IMR-90 (cell line): ENCODE measurements around the gene ADAM17. TPM values are rescaled to one million over a fixed set of nuclear protein-coding genes. Genes with fewer than 3 reads are reported as not detected.

Experiments used
- ATAC-seq: fragments of 200-7000 bp; cut with Tn5 transposase; 2 replicates; pipeline ENCODE4 v1.9.1; 2020; ENCODE audit warnings: low read depth, mild to moderate bottlenecking, moderate library complexity
- BruUV-seq: library from RNA; stranded (reverse); fragments of 400-500 nt; replicated peaks from 2 replicates; lab custom pipeline; 2021; lab: Mats Ljungman, UMichigan
- CTCF ChIA-PET: fragments of 300-600 bp; formaldehyde crosslinking; extraction: SDS; loops from one replicate; lab custom pipeline; 2021; ENCODE audit warnings: antibody characterized with exemption; lab: Yijun Ruan, JAX
- POLR2A ChIA-PET: fragments of 300-600 bp; sonication (Branson Sonifier 250); formaldehyde crosslinking; loops from one replicate; lab custom pipeline; 2022; ENCODE audit warnings: antibody characterized with exemption; ENCODE audit not compliant: unreplicated experiment; lab: Charles Lee
- DNase-seq: peaks from one replicate; pipeline ENCODE4 v3.0.0; 2013
- H2AFZ ChIP-seq: replicated peaks from 2 replicates; pipeline ENCODE3; 2013; ENCODE audit warnings: low read length, mild to moderate bottlenecking; ENCODE audit not compliant: poor library complexity
- H2AK5ac ChIP-seq: 2 replicates; pipeline ENCODE4 v1.6.1; 2013; ENCODE audit warnings: low read depth, low read length, inconsistent platforms
- H2AK9ac ChIP-seq: replicated peaks from 2 replicates; pipeline ENCODE3; 2013; ENCODE audit warnings: mild to moderate bottlenecking, low read depth, low read length, moderate library complexity; ENCODE audit not compliant: poor library complexity
- H2BK120ac ChIP-seq: 2 replicates; pipeline ENCODE4 v1.6.1; 2013; ENCODE audit warnings: low read depth, low read length, inconsistent platforms
- H2BK15ac ChIP-seq: 3 replicates; pipeline ENCODE4 v1.6.1; 2013; ENCODE audit warnings: low read depth, low read length, inconsistent platforms
- H2BK20ac ChIP-seq: 2 replicates; pipeline ENCODE4 v1.6.1; 2013; ENCODE audit warnings: low read depth, mild to moderate bottlenecking, inconsistent platforms, low read length, moderate library complexity
- H2BK5ac ChIP-seq: 2 replicates; pipeline ENCODE4 v1.6.1; 2013; ENCODE audit warnings: mild to moderate bottlenecking, low read depth, low read length, inconsistent platforms; ENCODE audit not compliant: poor library complexity, severe bottlenecking
- H3K14ac ChIP-seq: replicated peaks from 2 replicates; pipeline ENCODE4 v1.6.1; 2013; ENCODE audit warnings: low read depth, low read length, inconsistent platforms
- H3K18ac ChIP-seq: 2 replicates; pipeline ENCODE4 v1.6.1; 2013; ENCODE audit warnings: low read depth, low read length, control low read depth
- H3K23ac ChIP-seq: 2 replicates; pipeline ENCODE4 v1.6.1; 2013; ENCODE audit warnings: low read depth, low read length, inconsistent platforms
- H3K27ac ChIP-seq: 2 replicates; pipeline ENCODE4 v1.5.1; 2013; ENCODE audit warnings: mild to moderate bottlenecking, control low read depth, low read length; ENCODE audit not compliant: insufficient read depth
- H3K27me3 ChIP-seq: 2 replicates; pipeline ENCODE4 v1.6.1; 2013; ENCODE audit warnings: low read length; ENCODE audit not compliant: control insufficient read depth, insufficient read depth
- H3K36me3 ChIP-seq: 2 replicates; pipeline ENCODE4 v1.6.1; 2013; ENCODE audit warnings: low read length, mixed read lengths; ENCODE audit not compliant: control insufficient read depth, insufficient read depth
- H3K4ac ChIP-seq: 2 replicates; pipeline ENCODE4 v1.6.1; 2013; ENCODE audit warnings: low read depth, low read length, inconsistent platforms
- H3K4me1 ChIP-seq: 2 replicates; pipeline ENCODE4 v1.6.1; 2013; ENCODE audit warnings: low read length, mixed read lengths; ENCODE audit not compliant: control insufficient read depth, insufficient read depth
- H3K4me2 ChIP-seq: 2 replicates; pipeline ENCODE4 v1.6.1; 2013; ENCODE audit warnings: low read depth, mild to moderate bottlenecking, control low read depth, low read length, moderate library complexity
- H3K4me3 ChIP-seq: 2 replicates; pipeline ENCODE4 v1.5.1; 2013; ENCODE audit warnings: low read depth, mild to moderate bottlenecking, control low read depth, low read length, moderate library complexity; ENCODE audit not compliant: insufficient read depth
- H3K56ac ChIP-seq: 2 replicates; pipeline ENCODE4 v1.6.1; 2013; ENCODE audit warnings: low read length, inconsistent platforms; ENCODE audit not compliant: insufficient read depth; ENCODE audit errors: extremely low read depth
- H3K79me1 ChIP-seq, 2 experiments: 2 replicates each; pipeline ENCODE4 v1.6.1; 2013; ENCODE audit warnings: low read length in 2 of 2, inconsistent platforms in 1 of 2, low read depth in 1 of 2
- H3K9ac ChIP-seq: 2 replicates; pipeline ENCODE4 v1.6.1; 2013; ENCODE audit warnings: low read depth, low read length, control low read depth
- H3K9me1 ChIP-seq: 2 replicates; pipeline ENCODE4 v1.6.1; 2013; ENCODE audit warnings: low read length, inconsistent platforms; ENCODE audit not compliant: insufficient read depth
- H3K9me3 ChIP-seq: 2 replicates; pipeline ENCODE4 v1.6.1; 2013; ENCODE audit warnings: low read length; ENCODE audit not compliant: control insufficient read depth, insufficient read depth
- H4K20me1 ChIP-seq: 2 replicates; pipeline ENCODE4 v1.6.1; 2013; ENCODE audit warnings: low read length, inconsistent platforms; ENCODE audit not compliant: insufficient read depth
- H4K5ac ChIP-seq: 2 replicates; pipeline ENCODE4 v1.6.1; 2013; ENCODE audit warnings: mild to moderate bottlenecking, low read depth, low read length, control low read depth
- H4K8ac ChIP-seq, 2 experiments: 2 replicates each; pipeline ENCODE4 v1.6.1; 2013; ENCODE audit warnings: low read depth in 2 of 2, low read length in 2 of 2, control low read depth in 1 of 2, inconsistent platforms in 1 of 2
- H4K91ac ChIP-seq: 2 replicates; pipeline ENCODE4 v1.6.1; 2013; ENCODE audit warnings: low read depth, low read length, inconsistent platforms; ENCODE audit not compliant: insufficient read depth
- BHLHE40 ChIP-seq: fragments of 150-350 bp; IDR thresholded peaks from 2 replicates; pipeline ENCODE4 v1.6.1; 2016; ENCODE audit warnings: mild to moderate bottlenecking, low read depth, low read length
- CHD1 ChIP-seq: IDR thresholded peaks from 2 replicates; pipeline ENCODE4 v1.6.1; 2012; ENCODE audit warnings: low read depth, low read length, improper control_type of control experiment
- MAFK ChIP-seq: IDR thresholded peaks from 2 replicates; pipeline ENCODE4 v1.6.1; 2012; ENCODE audit warnings: low read depth, low read length, improper control_type of control experiment
- MAZ ChIP-seq: IDR thresholded peaks from 2 replicates; pipeline ENCODE4 v1.6.1; 2012; ENCODE audit warnings: low read depth, mild to moderate bottlenecking, low read length, improper control_type of control experiment, moderate library complexity, borderline replicate concordance
- NFE2L2 ChIP-seq: fragments of 150-350 bp; IDR thresholded peaks from 2 replicates; pipeline ENCODE4 v1.6.1; 2016; ENCODE audit warnings: low read depth, mild to moderate bottlenecking, low read length
- RAD21 ChIP-seq: IDR thresholded peaks from 2 replicates; pipeline ENCODE4 v1.6.1; 2012; ENCODE audit warnings: low read length, improper control_type of control experiment
- RFX5 ChIP-seq: IDR thresholded peaks from 2 replicates; pipeline ENCODE4 v1.8.0; 2012; ENCODE audit warnings: low read depth, mild to moderate bottlenecking, low read length, moderate library complexity
- WGBS, 2 experiments: methylation state at CpG; one replicate each; pipeline versions ENCODE4 v1.1.5 to v1.1.7; 2013; ENCODE audit warnings: missing lambda C conversion rate in 2 of 2; ENCODE audit not compliant: insufficient read length in 1 of 2; ENCODE audit errors: extremely low coverage in 2 of 2; 5-methylcytosine and 5-hydroxymethylcytosine counted together
- dilution Hi-C: fragments of 300-500 bp; cut with HindIII; formaldehyde crosslinking; loops from one replicate; pipeline ENCODE4 v1.14.3; 2018; ENCODE audit warnings: low sequenced_read_pairs; ENCODE audit not compliant: unreplicated experiment
- in situ Hi-C: fragments of 300-500 bp; cut with MboI; formaldehyde crosslinking; loops from 3 replicates; pipeline ENCODE4 v1.14.3; 2019; ENCODE audit warnings: low sequenced_read_pairs, inconsistent platforms, mixed read lengths
- intact Hi-C: fragments of 100-400 bp; cut with micrococcal nuclease; formaldehyde crosslinking; loops from 2 replicates; pipeline ENCODE4 v1.10.0; 2022
- polyA plus RNA-seq, 3 experiments: library from polyadenylated mRNA; depleted of rRNA; stranded (reverse); fragments of >200 nt; gene quantifications; 2 replicates each; pipeline ENCODE4 v1.2.3, GENCODE V29; 2012; ENCODE audit warnings: low replicate concordance in 1 of 3
- total RNA-seq: library from RNA; depleted of rRNA; stranded (reverse); fragments of >200 nt; gene quantifications from 2 replicates; pipeline ENCODE4 v1.2.3, GENCODE V29; 2012
- TF ChIP-seq, protein P1 (sequence below): fragments of 150-350 bp; IDR thresholded peaks from 2 replicates; pipeline ENCODE4 v1.6.1; 2016; ENCODE audit warnings: low read depth, mild to moderate bottlenecking, low read length, moderate library complexity, borderline replicate concordance

The ADAM17 gene
- total and polyA plus RNA-seq, 2 of the 4 experiments (the other 2 are of a cell fraction), result 9.6 to 34.4 TPM

DNA sequence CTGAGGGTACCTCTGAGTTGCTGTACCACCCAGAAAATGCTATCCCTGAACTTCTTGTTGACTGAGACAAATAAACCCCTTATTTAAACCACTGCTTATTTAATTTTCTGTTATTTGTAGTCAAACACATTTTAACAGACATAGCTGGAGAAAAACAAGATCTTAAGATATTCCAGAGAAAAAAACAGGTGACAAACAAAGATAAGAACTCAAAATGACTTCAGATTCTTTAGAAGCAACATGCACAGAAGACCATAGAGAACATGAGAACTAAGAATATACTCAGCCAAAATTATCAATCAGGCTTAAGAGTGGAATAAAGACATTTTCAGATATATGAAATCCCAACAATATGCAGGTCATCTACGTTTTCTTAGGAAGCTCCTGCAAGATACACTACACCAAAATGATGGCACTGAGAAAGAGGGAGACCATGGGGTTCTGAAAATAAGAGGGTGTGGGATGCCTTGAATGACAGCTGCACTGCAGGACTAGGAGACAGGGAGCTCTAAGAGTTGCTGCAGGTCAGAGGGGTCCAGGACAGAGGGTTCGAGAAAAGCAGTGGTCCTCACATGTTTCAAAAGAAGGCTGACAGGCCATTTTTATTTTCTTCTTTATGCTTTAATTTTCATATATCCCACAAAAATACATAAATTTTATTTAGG lies 38.4 kb downstream of the ADAM17 start:
- Histone ChIP-seq H4K91ac (no peak overlapping the region), H3K56ac (no peak overlapping the region), H2BK15ac (no peak overlapping the region), H3K27me3 (no peaks in the 10 kb centered on the region), H4K5ac (no peak overlapping the region), H2AK5ac (no peak overlapping the region), H3K79me1 (peaks cover 17 to 23% of the 10 kb centered on the region in 2 experiments), H4K20me1 (peaks cover 3% of the 10 kb centered on the region; the same call in 1 of the 2 replicates), H3K14ac (no peak overlapping the region), H2BK20ac (no peak overlapping the region), H3K4me2 (no peak overlapping the region), H3K4ac (no peak overlapping the region), H3K18ac (no peak overlapping the region), H3K4me3 (no peak overlapping the region), H3K36me3 (peaks cover 41% of the 10 kb centered on the region), H2AFZ (no peak overlapping the region), H3K9ac (no peak overlapping the region), H2AK9ac (no peak overlapping the region), H3K27ac (no peak overlapping the region), H3K9me1 (peaks cover 9% of the 10 kb centered on the region), H2BK120ac (no peak overlapping the region), H3K9me3 (no peaks in the 10 kb centered on the region), H3K4me1 (peaks cover 2% of the 10 kb centered on the region; the same call in 1 of the 2 replicates), H3K23ac (no peak overlapping the region; the same call in 1 of the 2 replicates), H4K8ac (no peak overlapping the region), H2BK5ac (no peak overlapping the region)
- ChIA-PET POLR2A (interaction anchor here (0.6 kb wide), 2 partner anchors 30 to 352 kb away, joined by 4 to 6 read pairs; no protein-coding TSS in a partner anchor), CTCF (no interaction called here)
- WGBS, 2 experiments, result no CpG with 5 or more reads among the region's 2 CpGs
- no peak for ATAC-seq
- in situ Hi-C loops (no loop called here), dilution Hi-C loops (no loop called here), intact Hi-C loops (no loop called here)
- no peak for TF ChIP-seq CHD1
- no peak for TF ChIP-seq MAZ
- no peak for TF ChIP-seq BHLHE40
- no peak for TF ChIP-seq RFX5
- TF ChIP-seq, protein P1, sequence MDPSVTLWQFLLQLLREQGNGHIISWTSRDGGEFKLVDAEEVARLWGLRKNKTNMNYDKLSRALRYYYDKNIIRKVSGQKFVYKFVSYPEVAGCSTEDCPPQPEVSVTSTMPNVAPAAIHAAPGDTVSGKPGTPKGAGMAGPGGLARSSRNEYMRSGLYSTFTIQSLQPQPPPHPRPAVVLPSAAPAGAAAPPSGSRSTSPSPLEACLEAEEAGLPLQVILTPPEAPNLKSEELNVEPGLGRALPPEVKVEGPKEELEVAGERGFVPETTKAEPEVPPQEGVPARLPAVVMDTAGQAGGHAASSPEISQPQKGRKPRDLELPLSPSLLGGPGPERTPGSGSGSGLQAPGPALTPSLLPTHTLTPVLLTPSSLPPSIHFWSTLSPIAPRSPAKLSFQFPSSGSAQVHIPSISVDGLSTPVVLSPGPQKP, result no peak
- TF ChIP-seq MAFK, result no peak
- TF ChIP-seq NFE2L2, result no peak
- no peak for TF ChIP-seq RAD21
- no peak for DNase-seq
- BruUV-seq, result no TSS peak
